Activated CD8-positive, alpha-beta memory T cell treated with anti-CD3 and anti-CD28 coated beads for 48 hours (primary cell): ENCODE data around the gene MTURN.

Experiments
- DNase-seq, 3 experiments: peaks; one replicate each; pipeline ENCODE4 v3.0.0-alpha.2; 2020; ENCODE audit warnings: low read depth in 2 of 3, low spot score in 2 of 3

Gene MTURN

GRCh38 chr7:30201921-30202320 lies 67.1 kb downstream of the MTURN start:
- no peak for DNase-seq

GRCh38 chr7:30202671-30203070 lies 67.9 kb downstream of the MTURN start:
- no peak for DNase-seq

GRCh38 chr7:30206491-30206890 lies 71.7 kb downstream of the MTURN start:
- DNase-seq: no peak

DNA sequence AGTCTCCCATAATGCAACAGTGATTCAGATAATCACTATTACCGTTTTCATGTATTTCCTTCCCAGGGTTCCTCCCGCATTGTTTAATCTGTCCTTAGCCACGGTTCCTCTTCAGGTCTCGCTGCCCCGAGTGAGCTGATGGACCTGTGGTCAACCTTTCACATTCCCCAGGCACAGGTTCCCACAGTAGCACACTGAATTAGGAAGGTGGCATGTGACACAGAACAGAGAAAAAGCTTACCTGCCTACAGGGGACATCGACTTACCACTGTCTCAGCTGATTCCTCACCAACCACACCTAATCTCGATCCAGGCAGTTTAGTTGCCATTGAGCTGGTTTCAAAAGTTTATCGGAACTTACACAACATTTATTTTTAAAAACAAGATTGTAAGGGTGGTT lies 72.2 kb downstream of the MTURN start:
- DNase-seq: no peak

DNA sequence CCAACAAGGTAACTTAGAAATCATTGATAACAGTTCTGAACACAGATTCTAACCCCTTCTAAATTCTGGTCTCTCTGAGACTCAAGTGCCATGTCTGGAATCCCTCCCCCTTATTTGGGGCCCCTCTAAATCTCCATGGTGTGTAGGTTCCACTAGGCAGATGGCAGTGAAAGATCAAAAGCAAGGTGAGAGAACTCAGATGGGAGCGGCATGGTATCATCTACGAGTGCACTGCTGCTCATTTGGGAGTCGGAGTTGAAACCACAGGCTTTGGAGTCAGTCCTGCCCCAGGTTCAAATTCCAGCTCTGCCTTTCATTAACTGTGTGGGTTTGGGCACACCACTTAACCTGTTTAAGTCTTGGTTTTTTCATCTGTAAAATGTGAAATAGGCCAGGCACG lies 72.6 kb downstream of the MTURN start:
- no peak for DNase-seq

- no peak for DNase-seq
Measured at GRCh38 chr7:30209951-30210350, 75.2 kb downstream of the MTURN start.
